CD4-positive, alpha-beta memory T cell (primary cell): ENCODE data around the gene GOLGA3. TPM values are rescaled to one million over a fixed set of nuclear protein-coding genes. Genes with fewer than 3 reads are reported as not detected.

Experiments
- CTCF ChIA-PET: fragments of 350-600 bp; sonication (Branson Sonifier 250); formaldehyde crosslinking; loops from one replicate; lab custom pipeline; 2021; ENCODE audit warnings: inconsistent platforms; ENCODE audit not compliant: partially characterized antibody; lab: Charles Lee
- POLR2A ChIA-PET: fragments of 350-600 bp; sonication (Branson Sonifier 250); formaldehyde crosslinking; loops from one replicate; lab custom pipeline; 2021; ENCODE audit not compliant: partially characterized antibody; lab: Charles Lee
- DNase-seq, 5 donors: peaks; one replicate each; pipeline versions ENCODE4 v3.0.0 to v3.0.0-alpha.2; 2020 to 2022; ENCODE audit warnings: mixed read lengths in 1 of 5
- H3K27ac ChIP-seq: one replicate; pipeline ENCODE4 v1.7.0; 2013; ENCODE audit warnings: low read depth, low read length
- H3K27me3 ChIP-seq: 2 replicates; pipeline ENCODE4 v1.7.0; 2013; ENCODE audit warnings: mild to moderate bottlenecking, low read length, moderate library complexity; ENCODE audit not compliant: insufficient read depth
- H3K36me3 ChIP-seq: 2 replicates; pipeline ENCODE4 v1.7.0; 2013; ENCODE audit warnings: mild to moderate bottlenecking, low read length, moderate library complexity; ENCODE audit not compliant: insufficient read depth
- H3K4me1 ChIP-seq: 2 replicates; pipeline ENCODE4 v1.7.0; 2013; ENCODE audit warnings: mild to moderate bottlenecking, low read length, moderate library complexity; ENCODE audit not compliant: insufficient read depth
- H3K4me3 ChIP-seq, 2 donors: one replicate each; pipeline ENCODE4 v1.7.0; 2013; ENCODE audit warnings: low read length in 2 of 2, mild to moderate bottlenecking in 1 of 2
- H3K9me3 ChIP-seq, 2 donors: one replicate each; pipeline ENCODE4 v1.7.0; 2013; ENCODE audit warnings: low read length in 2 of 2, control low read depth in 1 of 2; ENCODE audit not compliant: control insufficient read depth in 1 of 2
- H3K27ac Mint-ChIP-seq, 7 donors: one replicate each; pipeline ENCODE4 v1.8.0; 2020 to 2021; ENCODE audit warnings: mixed read lengths in 7 of 7, mild to moderate bottlenecking in 6 of 7, inconsistent platforms in 3 of 7, moderate library complexity in 3 of 7
- H3K27me3 Mint-ChIP-seq, 2 donors: one replicate each; pipeline ENCODE4 v1.8.0; 2020 to 2021; ENCODE audit warnings: mixed read lengths in 2 of 2
- H3K36me3 Mint-ChIP-seq, 2 donors: one replicate each; pipeline ENCODE4 v1.8.0; 2020 to 2021; ENCODE audit warnings: mixed read lengths in 2 of 2, inconsistent platforms in 1 of 2, mild to moderate bottlenecking in 1 of 2
- H3K4me1 Mint-ChIP-seq, 4 donors: one replicate each; pipeline ENCODE4 v1.8.0; 2020 to 2021; ENCODE audit warnings: mixed read lengths in 4 of 4, mild to moderate bottlenecking in 1 of 4
- H3K4me3 Mint-ChIP-seq, 8 donors: one replicate each; pipeline ENCODE4 v1.8.0; 2020 to 2021; ENCODE audit warnings: mixed read lengths in 8 of 8, mild to moderate bottlenecking in 7 of 8, moderate library complexity in 6 of 8, inconsistent platforms in 3 of 8
- H3K9me3 Mint-ChIP-seq, 8 donors: one replicate each; pipeline ENCODE4 v1.8.0; 2020 to 2021; ENCODE audit warnings: mixed read lengths in 8 of 8, mild to moderate bottlenecking in 5 of 8, inconsistent platforms in 3 of 8, moderate library complexity in 1 of 8
- intact Hi-C: fragments of 100-400 bp; cut with micrococcal nuclease; formaldehyde crosslinking; loops from one replicate; pipeline ENCODE4 v1.15.1; 2023
- polyA plus RNA-seq, 2 donors: library from polyadenylated mRNA; unstranded; fragments of 300-500 nt; fragmentation: Illumina TruSeq; gene quantifications; one replicate each; pipeline ENCODE4 v1.2.3, GENCODE V29; 2021
- total RNA-seq, 2 experiments: library from RNA; stranded (reverse); gene quantifications; one replicate each; pipeline ENCODE4 v1.2.3, GENCODE V29; 2021

The GOLGA3 gene
- total and polyA plus RNA-seq, 4 experiments from 2014 or later, result 0.35 to 67.6 (median 38.3) TPM

GRCh38 chr12:132730353-132730752, 98.3 kb downstream of the GOLGA3 start:
- H3K36me3 Mint-ChIP-seq, result peaks cover 75 to 76% of the 10 kb centered on the region in 2 donors
- no peak overlapping the region for H3K4me3 Mint-ChIP-seq
- H3K9me3 Mint-ChIP-seq, result no peaks in the 10 kb centered on the region
- intact Hi-C loops, result no loop called here
- Histone ChIP-seq H3K4me1 (no peaks in the 10 kb centered on the region), H3K9me3 (no peaks in the 10 kb centered on the region), H3K36me3 (peaks cover 66% of the 10 kb centered on the region), H3K4me3 (no peak overlapping the region), H3K27me3 (no peaks in the 10 kb centered on the region), H3K27ac (no peak overlapping the region)
- no peak for DNase-seq
- no peaks in the 10 kb centered on the region for H3K27me3 Mint-ChIP-seq
- ChIA-PET CTCF (no interaction called here), POLR2A (no interaction called here)
- H3K27ac Mint-ChIP-seq, result peak overlapping the region in 1 of 7 donors; percentile 60
- peaks cover 0 to 6% (median 3%) of the 10 kb centered on the region in 4 donors for H3K4me1 Mint-ChIP-seq

- no peaks in the 10 kb centered on the region for H3K27me3 Mint-ChIP-seq
- Histone ChIP-seq H3K27ac (no peak overlapping the region), H3K4me3 (no peak overlapping the region), H3K27me3 (no peaks in the 10 kb centered on the region), H3K4me1 (no peaks in the 10 kb centered on the region), H3K9me3 (no peaks in the 10 kb centered on the region), H3K36me3 (peaks cover 60% of the 10 kb centered on the region)
- intact Hi-C loops, result no loop called here
- CTCF ChIA-PET, result no interaction called here
- no peak for DNase-seq
- peaks cover 73 to 77% of the 10 kb centered on the region in 2 donors for H3K36me3 Mint-ChIP-seq
- no peak overlapping the region for H3K4me3 Mint-ChIP-seq
- H3K27ac Mint-ChIP-seq, result peak overlapping the region in 3 of 7 donors; percentile 48 to 76 (median 59)
- POLR2A ChIA-PET, result no interaction called here
- peaks cover 0 to 6% (median 3%) of the 10 kb centered on the region in 4 donors for H3K4me1 Mint-ChIP-seq
- H3K9me3 Mint-ChIP-seq, result no peaks in the 10 kb centered on the region
These were observed 98.9 kb downstream of the GOLGA3 start for GRCh38 chr12:132729541-132730320.

GRCh38 chr12:132728502-132728901, 100.2 kb downstream of the GOLGA3 start:
- intact Hi-C loops, result no loop called here
- peaks cover 0 to 6% (median 3%) of the 10 kb centered on the region in 4 donors for H3K4me1 Mint-ChIP-seq
- H3K9me3 Mint-ChIP-seq, result no peaks in the 10 kb centered on the region
- no peak overlapping the region for H3K4me3 Mint-ChIP-seq
- H3K36me3 ChIP-seq, result peaks cover 55% of the 10 kb centered on the region
- no peaks in the 10 kb centered on the region for H3K27me3 Mint-ChIP-seq
- ChIA-PET POLR2A (no interaction called here), CTCF (no interaction called here)
- DNase-seq, result no peak
- H3K9me3 ChIP-seq, result no peaks in the 10 kb centered on the region
- no peak overlapping the region for H3K27ac ChIP-seq
- no peaks in the 10 kb centered on the region for H3K27me3 ChIP-seq
- H3K36me3 Mint-ChIP-seq, result peaks cover 68 to 70% of the 10 kb centered on the region in 2 donors
- no peaks in the 10 kb centered on the region for H3K4me1 ChIP-seq
- peak overlapping the region in 4 of 7 donors; percentile 12 to 66 (median 48) for H3K27ac Mint-ChIP-seq
- H3K4me3 ChIP-seq, result no peak overlapping the region

- Mint-ChIP-seq H3K4me1 (peaks cover 0 to 6% (median 3%) of the 10 kb centered on the region in 4 donors), H3K36me3 (peaks cover 55 to 65% of the 10 kb centered on the region in 2 donors), H3K9me3 (no peaks in the 10 kb centered on the region), H3K27ac (no peak overlapping the region), H3K27me3 (no peaks in the 10 kb centered on the region), H3K4me3 (no peak overlapping the region)
- Histone ChIP-seq H3K4me3 (no peak overlapping the region), H3K36me3 (peaks cover 48% of the 10 kb centered on the region), H3K27me3 (no peaks in the 10 kb centered on the region), H3K4me1 (no peaks in the 10 kb centered on the region), H3K27ac (no peak overlapping the region), H3K9me3 (no peaks in the 10 kb centered on the region)
- no peak for DNase-seq
- CTCF ChIA-PET, result no interaction called here
- POLR2A ChIA-PET, result no interaction called here
- intact Hi-C loops, result no loop called here
These were observed 101.4 kb downstream of the GOLGA3 start for GRCh38 chr12:132727091-132727794.

GRCh38 chr12:132726386-132726785, 102.3 kb downstream of the GOLGA3 start:
- no peaks in the 10 kb centered on the region for H3K9me3 ChIP-seq
- Mint-ChIP-seq H3K27me3 (no peaks in the 10 kb centered on the region), H3K27ac (peak overlapping the region in 2 of 7 donors; percentile 61 to 79), H3K4me1 (peaks cover 0 to 6% (median 2%) of the 10 kb centered on the region in 4 donors), H3K4me3 (no peak overlapping the region), H3K36me3 (peaks cover 47 to 66% of the 10 kb centered on the region in 2 donors), H3K9me3 (no peaks in the 10 kb centered on the region)
- H3K36me3 ChIP-seq, result peaks cover 40% of the 10 kb centered on the region
- no peaks in the 10 kb centered on the region for H3K27me3 ChIP-seq
- intact Hi-C loops, result no loop called here
- no peaks in the 10 kb centered on the region for H3K4me1 ChIP-seq
- H3K4me3 ChIP-seq, result no peak overlapping the region
- ChIA-PET CTCF (no interaction called here), POLR2A (no interaction called here)
- no peak for DNase-seq
- no peak overlapping the region for H3K27ac ChIP-seq

GRCh38 chr12:132724506-132725241, 104.0 kb downstream of the GOLGA3 start:
- CTCF ChIA-PET, result no interaction called here
- no peak for DNase-seq

GRCh38 chr12:132723764-132724140, 104.9 kb downstream of the GOLGA3 start:
- peaks cover 38 to 74% of the 10 kb centered on the region in 2 donors for H3K36me3 Mint-ChIP-seq
- Histone ChIP-seq H3K36me3 (peaks cover 59% of the 10 kb centered on the region), H3K4me3 (no peak overlapping the region), H3K9me3 (no peaks in the 10 kb centered on the region), H3K4me1 (no peaks in the 10 kb centered on the region), H3K27ac (no peak overlapping the region), H3K27me3 (no peaks in the 10 kb centered on the region)
- peaks cover 0 to 6% (median 0%) of the 10 kb centered on the region in 8 donors for H3K9me3 Mint-ChIP-seq
- H3K4me3 Mint-ChIP-seq, result no peak overlapping the region
- H3K27me3 Mint-ChIP-seq, result no peaks in the 10 kb centered on the region
- POLR2A ChIA-PET, result no interaction called here
- intact Hi-C loops, result no loop called here
- H3K4me1 Mint-ChIP-seq, result peaks cover 0 to under 1% (median 0%) of the 10 kb centered on the region in 4 donors
- CTCF ChIA-PET, result no interaction called here
- H3K27ac Mint-ChIP-seq, result no peak overlapping the region
- no peak for DNase-seq

More at GRCh38 chr12:132724506-132725241, 104.0 kb downstream of the GOLGA3 start:
- Mint-ChIP-seq H3K4me3 (no peak overlapping the region), H3K9me3 (no peaks in the 10 kb centered on the region), H3K27ac (peak overlapping the region in 1 of 7 donors; percentile 27), H3K27me3 (no peaks in the 10 kb centered on the region), H3K36me3 (peaks cover 33 to 70% of the 10 kb centered on the region in 2 donors), H3K4me1 (peaks cover 0 to 2% (median under 1%) of the 10 kb centered on the region in 4 donors)
- no peaks in the 10 kb centered on the region for H3K9me3 ChIP-seq
- intact Hi-C loops, result no loop called here
- peaks cover 50% of the 10 kb centered on the region for H3K36me3 ChIP-seq
- no peaks in the 10 kb centered on the region for H3K27me3 ChIP-seq
- no peak overlapping the region for H3K27ac ChIP-seq
- H3K4me1 ChIP-seq, result no peaks in the 10 kb centered on the region
- POLR2A ChIA-PET, result no interaction called here
- H3K4me3 ChIP-seq, result no peak overlapping the region
